Mammary epithelial cell (primary cell): ENCODE results near the gene WFDC6.

Source experiments
- EZH2 ChIP-seq: IDR thresholded peaks from 2 replicates; pipeline ENCODE4 v1.6.1; 2012; ENCODE audit warnings: low read length, inconsistent platforms, borderline replicate concordance
- TF ChIP-seq, protein P1 (sequence below), 2 donors: IDR thresholded peaks in 1 of 2; conservative IDR thresholded peaks in 1 of 2; 2 replicates each; pipeline ENCODE4 v1.5.1; 2011 to 2012; ENCODE audit warnings: inconsistent platforms in 2 of 2, low read length in 2 of 2, mild to moderate bottlenecking in 2 of 2, control low read depth in 1 of 2, low read depth in 1 of 2; ENCODE audit not compliant: insufficient read depth in 1 of 2; ENCODE audit errors: extremely low read depth in 1 of 2

GRCh38 chr20:45501600-45501999 lies 37.7 kb downstream of the WFDC6 start:
- TF ChIP-seq, protein P1, sequence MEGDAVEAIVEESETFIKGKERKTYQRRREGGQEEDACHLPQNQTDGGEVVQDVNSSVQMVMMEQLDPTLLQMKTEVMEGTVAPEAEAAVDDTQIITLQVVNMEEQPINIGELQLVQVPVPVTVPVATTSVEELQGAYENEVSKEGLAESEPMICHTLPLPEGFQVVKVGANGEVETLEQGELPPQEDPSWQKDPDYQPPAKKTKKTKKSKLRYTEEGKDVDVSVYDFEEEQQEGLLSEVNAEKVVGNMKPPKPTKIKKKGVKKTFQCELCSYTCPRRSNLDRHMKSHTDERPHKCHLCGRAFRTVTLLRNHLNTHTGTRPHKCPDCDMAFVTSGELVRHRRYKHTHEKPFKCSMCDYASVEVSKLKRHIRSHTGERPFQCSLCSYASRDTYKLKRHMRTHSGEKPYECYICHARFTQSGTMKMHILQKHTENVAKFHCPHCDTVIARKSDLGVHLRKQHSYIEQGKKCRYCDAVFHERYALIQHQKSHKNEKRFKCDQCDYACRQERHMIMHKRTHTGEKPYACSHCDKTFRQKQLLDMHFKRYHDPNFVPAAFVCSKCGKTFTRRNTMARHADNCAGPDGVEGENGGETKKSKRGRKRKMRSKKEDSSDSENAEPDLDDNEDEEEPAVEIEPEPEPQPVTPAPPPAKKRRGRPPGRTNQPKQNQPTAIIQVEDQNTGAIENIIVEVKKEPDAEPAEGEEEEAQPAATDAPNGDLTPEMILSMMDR (conservative IDR thresholded peaks at IDR 0.05 in 1 of 2, IDR thresholded peaks at IDR 0.05 in 1 of 2; ENCODE audit: extremely low read depth in 1 of 2, insufficient read depth in 1 of 2, low read depth in 1 of 2, low read length in 2 of 2), result no peak
- no peak for TF ChIP-seq EZH2
